RWPE1 (cell line): Measurements from ENCODE around the gene LCN12.
"Not testable (repeated sequence)": the region's sequence is repeated elsewhere in the genome, so short reads cannot be mapped to it uniquely, and the experiment has no call there.

Experiments used
- CTCF ChIA-PET: fragments of 350-600 bp; sonication (Branson Sonifier 250); formaldehyde crosslinking; extraction: SDS; loops from one replicate; lab custom pipeline; 2021; lab: Yijun Ruan, JAX
- POLR2A ChIA-PET: fragments of 400-600 bp; formaldehyde crosslinking; extraction: SDS; loops from one replicate; lab custom pipeline; 2020; ENCODE audit warnings: antibody characterized with exemption; ENCODE audit not compliant: low non-redundant PET; lab: Yijun Ruan, JAX
- DNase-seq: peaks from one replicate; pipeline ENCODE4 v3.0.0; 2012; ENCODE audit warnings: low spot score
- H3K27ac ChIP-seq: fragments of 450-650 bp; 2 replicates; pipeline ENCODE4 v1.5.1; 2017
- TF ChIP-seq, protein P1 (sequence below): fragments of 450-650 bp; conservative IDR thresholded peaks from 2 replicates; pipeline ENCODE4 v1.5.1; 2017; ENCODE audit warnings: low read depth, mild to moderate bottlenecking

LCN12 gene

DNA sequence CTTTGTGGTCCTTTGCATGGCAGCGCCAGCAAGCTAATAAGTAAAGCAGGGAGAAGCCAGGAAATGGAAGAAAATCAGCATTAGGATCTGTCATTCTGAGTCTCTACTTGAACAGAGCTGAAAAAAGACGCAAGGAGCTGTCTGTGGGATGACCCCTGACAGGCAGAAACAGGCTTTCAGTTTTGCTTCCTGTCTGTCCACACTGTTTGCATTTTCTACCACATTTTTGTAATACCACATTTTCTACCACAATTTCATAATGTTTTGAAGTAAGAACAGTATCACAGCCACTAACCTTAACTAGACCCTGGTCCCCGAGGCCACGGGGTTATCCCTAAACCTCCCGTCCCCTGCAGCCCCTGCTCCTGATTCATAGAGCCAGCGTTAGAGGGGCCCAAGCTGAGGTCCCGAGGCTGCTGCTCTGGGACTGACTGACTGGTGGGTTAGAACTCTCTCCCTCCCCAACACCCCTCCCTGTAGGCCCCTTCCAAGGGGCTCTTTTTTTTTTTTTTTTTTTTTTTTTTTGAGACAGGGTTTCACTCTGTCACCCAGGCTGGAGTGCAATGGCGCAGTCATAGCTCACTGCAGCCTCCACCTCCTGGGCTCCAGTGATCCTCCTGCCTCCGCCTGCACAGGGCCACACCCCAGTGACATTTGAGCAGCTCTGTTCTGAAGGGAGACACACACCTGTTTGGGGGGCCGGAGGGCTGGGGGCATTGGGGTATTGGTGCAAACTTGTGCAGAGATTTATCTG is 48.3 kb downstream of the LCN12 start:
- ChIA-PET POLR2A (interaction anchor here (0.6 to 1.4 kb wide), 2 partner anchors 8 to 224 kb away, joined by 4 to 5 read pairs; partner anchors contain the start of gene PAXX), CTCF (interaction anchor here (0.6 to 3.0 kb wide), 5 partner anchors 29 to 56 kb away, joined by 3 to 16 read pairs (median 4); partner anchors contain the start of gene FBXW5)
- no peak for DNase-seq
- H3K27ac ChIP-seq: peak overlapping the region; percentile 93
- TF ChIP-seq, protein P1, sequence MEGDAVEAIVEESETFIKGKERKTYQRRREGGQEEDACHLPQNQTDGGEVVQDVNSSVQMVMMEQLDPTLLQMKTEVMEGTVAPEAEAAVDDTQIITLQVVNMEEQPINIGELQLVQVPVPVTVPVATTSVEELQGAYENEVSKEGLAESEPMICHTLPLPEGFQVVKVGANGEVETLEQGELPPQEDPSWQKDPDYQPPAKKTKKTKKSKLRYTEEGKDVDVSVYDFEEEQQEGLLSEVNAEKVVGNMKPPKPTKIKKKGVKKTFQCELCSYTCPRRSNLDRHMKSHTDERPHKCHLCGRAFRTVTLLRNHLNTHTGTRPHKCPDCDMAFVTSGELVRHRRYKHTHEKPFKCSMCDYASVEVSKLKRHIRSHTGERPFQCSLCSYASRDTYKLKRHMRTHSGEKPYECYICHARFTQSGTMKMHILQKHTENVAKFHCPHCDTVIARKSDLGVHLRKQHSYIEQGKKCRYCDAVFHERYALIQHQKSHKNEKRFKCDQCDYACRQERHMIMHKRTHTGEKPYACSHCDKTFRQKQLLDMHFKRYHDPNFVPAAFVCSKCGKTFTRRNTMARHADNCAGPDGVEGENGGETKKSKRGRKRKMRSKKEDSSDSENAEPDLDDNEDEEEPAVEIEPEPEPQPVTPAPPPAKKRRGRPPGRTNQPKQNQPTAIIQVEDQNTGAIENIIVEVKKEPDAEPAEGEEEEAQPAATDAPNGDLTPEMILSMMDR: no peak

DNA sequence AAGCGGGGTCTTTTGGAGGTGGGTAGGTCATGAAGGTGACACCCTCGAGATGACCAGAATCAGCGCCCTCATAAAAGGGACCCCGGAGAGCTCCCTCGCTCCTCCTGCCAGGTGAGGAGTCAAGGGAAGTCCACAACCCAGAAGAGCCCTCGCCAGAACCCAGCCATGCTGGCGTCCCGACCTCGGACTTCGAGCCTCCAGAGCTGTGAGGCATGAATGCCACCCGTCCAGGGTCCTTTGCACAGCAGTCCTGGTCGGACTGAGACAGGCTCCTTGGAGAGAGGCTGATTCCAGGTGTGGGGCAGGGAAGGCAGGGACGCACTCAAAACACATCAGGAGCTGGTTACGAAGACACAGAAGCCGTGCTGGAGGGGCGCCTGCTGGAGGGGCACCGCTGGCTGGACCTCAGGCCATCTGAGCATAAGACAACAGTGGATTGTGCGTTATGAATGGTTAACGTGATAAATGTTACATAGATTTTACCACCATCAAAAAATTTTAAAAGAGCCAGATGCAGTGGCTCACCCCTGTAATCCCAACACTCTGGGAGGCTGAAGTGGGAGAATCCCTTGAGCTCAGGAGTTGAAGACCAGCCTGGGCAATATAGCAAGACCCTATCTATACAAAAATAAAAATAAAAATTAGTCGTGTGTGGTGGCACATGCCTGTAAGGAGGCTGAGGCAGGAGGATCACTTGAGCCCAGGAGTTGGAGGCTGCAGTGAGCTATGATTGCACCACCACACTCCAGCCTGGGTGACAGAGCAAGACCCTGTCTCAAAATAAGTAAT is 50.0 kb downstream of the LCN12 start:
- ChIA-PET POLR2A (no interaction called here), CTCF (interaction anchor here (0.7 to 3.0 kb wide), 3 partner anchors 27 to 44 kb away, joined by 4 to 16 read pairs (median 7); partner anchors contain the start of gene NPDC1)
- peak overlapping the region; percentile 10; the same call in 1 of the 2 replicates for H3K27ac ChIP-seq
- TF ChIP-seq, protein P1: no peak
- no peak for DNase-seq

DNA sequence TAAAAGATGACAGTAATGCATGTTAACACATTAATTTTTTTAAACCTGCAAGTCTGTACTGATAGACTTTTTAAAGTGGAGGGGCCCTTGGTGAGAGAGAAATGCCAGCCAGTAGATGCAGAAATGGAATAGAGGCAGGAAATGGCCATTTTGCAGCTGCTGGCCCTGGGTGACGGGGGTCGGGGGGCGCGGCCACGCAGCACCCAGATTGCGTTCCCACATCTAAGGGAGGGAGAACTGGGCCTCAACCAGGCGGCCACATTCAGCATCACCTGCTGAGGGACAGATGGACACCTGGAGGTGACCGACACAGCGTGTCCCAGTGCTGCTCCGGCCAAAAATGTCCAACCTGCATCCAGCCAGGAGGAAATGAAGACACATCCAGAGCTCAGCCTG is 50.6 kb downstream of the LCN12 start:
- DNase-seq: no peak
- CTCF ChIA-PET: interaction anchor here (1.7 to 3.0 kb wide), 2 partner anchors 27 to 33 kb away, joined by 7 to 16 read pairs; no protein-coding TSS in a partner anchor
- POLR2A ChIA-PET: no interaction called here

DNA sequence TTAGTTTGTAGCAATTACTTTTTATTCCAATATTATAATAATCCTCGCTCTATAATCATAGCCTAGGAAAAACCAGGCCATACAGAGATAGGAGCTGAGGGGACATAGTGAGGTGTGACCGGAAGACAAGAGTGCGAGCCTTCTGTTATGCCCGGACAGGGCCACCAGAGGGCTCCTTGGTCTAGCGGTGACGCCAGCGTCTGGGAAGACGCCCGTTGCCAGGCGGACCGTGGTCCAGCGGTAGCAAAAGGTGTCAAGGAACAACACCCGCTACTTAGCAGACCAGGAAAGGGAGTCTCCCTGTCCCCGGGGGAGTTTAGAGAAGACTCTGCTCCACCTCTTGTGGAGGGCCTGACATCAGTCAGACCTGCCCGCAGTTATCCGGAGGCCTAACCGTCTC is 52.2 kb downstream of the LCN12 start:
- DNase-seq, POLR2A ChIA-PET: not testable (repeated sequence)
- CTCF ChIA-PET: interaction anchor here (0.7 to 1.1 kb wide), 3 partner anchors 10 to 14 kb away, joined by 3 to 5 read pairs (median 4); no protein-coding TSS in a partner anchor

More for the DNA sequence above, 50.6 kb downstream of the LCN12 start:
- TF ChIP-seq, protein P1: no peak
- H3K27ac ChIP-seq: peak overlapping the region; percentile 10

More for the DNA sequence above, 52.2 kb downstream of the LCN12 start:
- TF ChIP-seq, protein P1: peak; percentile 75
- H3K27ac ChIP-seq: not testable (repeated sequence)
